OCI-LY3 (cell line): Measurements from ENCODE around the gene TANGO2.

Experiments
- H2AFZ ChIP-seq: fragments of 200-600, 300-600 bp; shearing (Covaris generic); 2 replicates; pipeline ENCODE4 v1.6.0; 2014; ENCODE audit warnings: antibody characterized with exemption, low read depth, low read length
- H3K27ac ChIP-seq: fragments of 200-600, 300-600 bp; sonication (generic); 2 replicates; pipeline ENCODE4 v1.5.1; 2014; ENCODE audit warnings: mild to moderate bottlenecking, low read length, moderate library complexity, mixed read lengths
- H3K27me3 ChIP-seq: fragments of 200-600, 300-600 bp; sonication (generic); 2 replicates; pipeline ENCODE4 v1.6.1; 2014; ENCODE audit warnings: low read depth, low read length, mixed read lengths
- H3K36me3 ChIP-seq: fragments of 200-600, 300-600 bp; sonication (generic); replicated peaks from 2 replicates; pipeline ENCODE3; 2014; ENCODE audit warnings: low read depth, low read length, mixed read lengths
- H3K4me1 ChIP-seq: fragments of 300-600, 200-600 bp; sonication (generic); 2 replicates; pipeline ENCODE4 v1.6.1; 2014; ENCODE audit warnings: low read length, mixed read lengths
- H3K4me2 ChIP-seq: fragments of 200-600, 300-600 bp; sonication (generic); 2 replicates; pipeline ENCODE4 v1.6.1; 2014; ENCODE audit warnings: low read length, mixed read lengths
- H3K4me3 ChIP-seq: fragments of 300-600, 200-600 bp; sonication (generic); 2 replicates; pipeline ENCODE4 v1.5.1; 2014; ENCODE audit warnings: antibody characterized with exemption, mild to moderate bottlenecking, low read length, moderate library complexity
- H3K79me2 ChIP-seq: fragments of 300-600, 200-600 bp; shearing (Covaris generic); 2 replicates; pipeline ENCODE4 v1.6.1; 2014; ENCODE audit warnings: mild to moderate bottlenecking, low read length, mixed read lengths
- H3K9ac ChIP-seq: fragments of 300-600, 200-600 bp; shearing (Covaris generic); 2 replicates; pipeline ENCODE4 v1.6.0; 2014; ENCODE audit warnings: mild to moderate bottlenecking, low read length, moderate library complexity
- H3K9me3 ChIP-seq: fragments of 200-600, 300-600 bp; shearing (Covaris generic); 2 replicates; pipeline ENCODE4 v1.6.1; 2014; ENCODE audit warnings: low read length, mixed read lengths; ENCODE audit not compliant: insufficient read depth
- H4K20me1 ChIP-seq: fragments of 200-600, 300-600 bp; sonication (generic); 2 replicates; pipeline ENCODE4 v1.6.1; 2016; ENCODE audit warnings: low read length, mixed read lengths; ENCODE audit not compliant: insufficient read depth
- CTCF ChIP-seq: fragments of 200-600, 300-600 bp; sonication (generic); IDR thresholded peaks from 2 replicates; pipeline ENCODE4 v1.5.1; 2014; ENCODE audit warnings: antibody characterized with exemption, low read length, low read depth
- EZH2phosphoT487 ChIP-seq: fragments of 200-600 bp; shearing (Covaris generic); IDR thresholded peaks from 2 replicates; pipeline ENCODE4 v1.6.1; 2018; ENCODE audit warnings: antibody characterized with exemption, mixed run types, low read depth

The TANGO2 gene

GRCh38 chr22:20026204-20026908 is 5.4 kb downstream of the TANGO2 start:
- TF ChIP-seq EZH2phosphoT487 = no peak
- TF ChIP-seq CTCF = no peak
- H3K4me2 ChIP-seq = no peak overlapping the region
- H3K9me3 ChIP-seq = no peaks in the 10 kb centered on the region
- no peaks in the 10 kb centered on the region for H3K36me3 ChIP-seq
- H4K20me1 ChIP-seq = no peaks in the 10 kb centered on the region
- H3K4me3 ChIP-seq = no peak overlapping the region
- H3K27me3 ChIP-seq = no peaks in the 10 kb centered on the region
- H3K9ac ChIP-seq = no peak overlapping the region
- H3K27ac ChIP-seq = no peak overlapping the region
- H3K4me1 ChIP-seq = peaks cover 17% of the 10 kb centered on the region
- peaks cover 13% of the 10 kb centered on the region for H3K79me2 ChIP-seq
- H2AFZ ChIP-seq = no peak overlapping the region

- Histone ChIP-seq H3K27ac (no peak overlapping the region), H3K9me3 (no peaks in the 10 kb centered on the region), H3K79me2 (peaks cover 5% of the 10 kb centered on the region; the same call in 1 of the 2 replicates), H3K36me3 (no peaks in the 10 kb centered on the region), H3K4me2 (no peak overlapping the region), H4K20me1 (no peaks in the 10 kb centered on the region), H3K27me3 (no peaks in the 10 kb centered on the region), H3K4me3 (no peak overlapping the region), H2AFZ (no peak overlapping the region), H3K9ac (no peak overlapping the region), H3K4me1 (peaks cover 16% of the 10 kb centered on the region)
- TF ChIP-seq CTCF (no peak), EZH2phosphoT487 (no peak)
Observed at GRCh38 chr22:20026996-20027601, 6.2 kb downstream of the TANGO2 start.

GRCh38 chr22:20027966-20028854 is 7.3 kb downstream of the TANGO2 start:
- TF ChIP-seq EZH2phosphoT487 (no peak), CTCF (no peak)
- no peak overlapping the region for H3K9ac ChIP-seq

More at GRCh38 chr22:20027966-20028854, 7.3 kb downstream of the TANGO2 start:
- H3K9me3 ChIP-seq = no peaks in the 10 kb centered on the region
- no peaks in the 10 kb centered on the region for H3K79me2 ChIP-seq
- H3K4me3 ChIP-seq = no peak overlapping the region
- no peak overlapping the region for H3K4me2 ChIP-seq
- no peak overlapping the region for H2AFZ ChIP-seq
- H3K36me3 ChIP-seq = no peaks in the 10 kb centered on the region
- no peaks in the 10 kb centered on the region for H3K27me3 ChIP-seq
- no peaks in the 10 kb centered on the region for H4K20me1 ChIP-seq
- H3K27ac ChIP-seq = no peak overlapping the region
- H3K4me1 ChIP-seq = peaks cover 8% of the 10 kb centered on the region
